Omental fat pad (tissue), 4 donors: ENCODE measurements around the gene KDM6A. TPM values are rescaled to one million over a fixed set of nuclear protein-coding genes. Genes with fewer than 3 reads are reported as not detected.

Experiments used
- ATAC-seq: fragments of 150-250 bp; one replicate; pipeline ENCODE4 v1.9.1; 2016; ENCODE audit warnings: mild to moderate bottlenecking, moderate library complexity; ENCODE audit not compliant: low FRiP score
- DNase-seq: peaks from one replicate; pipeline ENCODE4 v3.0.0-alpha.2; 2019; ENCODE audit warnings: low spot score
- total RNA-seq, 4 donors: library from RNA; depleted of rRNA; stranded (reverse); fragments of >200 nt; gene quantifications; one replicate each; pipeline ENCODE4 v1.1.0, GENCODE V29; 2016
- TF ChIP-seq, protein P1 (sequence below), 3 donors: fragments of 450-650 bp; IDR thresholded peaks; one replicate each; pipeline ENCODE4 v1.5.1; 2016 to 2017; ENCODE audit warnings: antibody characterized with exemption in 3 of 3, mild to moderate bottlenecking in 3 of 3, moderate library complexity in 2 of 3

KDM6A gene
- total RNA-seq, 4 donors from 2014 or later = 24.4 to 41.3 (median 29.9) TPM

DNA sequence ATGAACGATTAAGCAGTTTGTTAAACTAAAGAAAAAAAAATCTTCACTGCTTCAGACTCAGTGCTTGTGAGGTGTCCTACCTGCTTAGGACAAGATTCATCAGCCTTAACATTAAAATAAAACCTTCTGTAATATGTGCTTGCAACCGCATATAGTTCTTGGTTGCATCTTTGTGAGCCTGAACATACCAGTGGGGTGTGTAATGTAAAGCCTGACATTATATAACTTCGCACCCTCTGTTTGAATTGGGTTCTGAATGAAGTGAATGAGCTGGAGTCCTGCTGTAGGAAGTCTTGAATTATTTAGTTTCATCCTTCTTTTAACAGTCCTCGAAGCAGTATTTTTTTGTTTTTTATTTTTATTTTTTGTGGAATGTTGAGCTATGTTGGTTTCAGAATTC is 3.1 kb downstream of the KDM6A start:
- no peak for ATAC-seq
- TF ChIP-seq, protein P1, sequence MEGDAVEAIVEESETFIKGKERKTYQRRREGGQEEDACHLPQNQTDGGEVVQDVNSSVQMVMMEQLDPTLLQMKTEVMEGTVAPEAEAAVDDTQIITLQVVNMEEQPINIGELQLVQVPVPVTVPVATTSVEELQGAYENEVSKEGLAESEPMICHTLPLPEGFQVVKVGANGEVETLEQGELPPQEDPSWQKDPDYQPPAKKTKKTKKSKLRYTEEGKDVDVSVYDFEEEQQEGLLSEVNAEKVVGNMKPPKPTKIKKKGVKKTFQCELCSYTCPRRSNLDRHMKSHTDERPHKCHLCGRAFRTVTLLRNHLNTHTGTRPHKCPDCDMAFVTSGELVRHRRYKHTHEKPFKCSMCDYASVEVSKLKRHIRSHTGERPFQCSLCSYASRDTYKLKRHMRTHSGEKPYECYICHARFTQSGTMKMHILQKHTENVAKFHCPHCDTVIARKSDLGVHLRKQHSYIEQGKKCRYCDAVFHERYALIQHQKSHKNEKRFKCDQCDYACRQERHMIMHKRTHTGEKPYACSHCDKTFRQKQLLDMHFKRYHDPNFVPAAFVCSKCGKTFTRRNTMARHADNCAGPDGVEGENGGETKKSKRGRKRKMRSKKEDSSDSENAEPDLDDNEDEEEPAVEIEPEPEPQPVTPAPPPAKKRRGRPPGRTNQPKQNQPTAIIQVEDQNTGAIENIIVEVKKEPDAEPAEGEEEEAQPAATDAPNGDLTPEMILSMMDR (IDR thresholded peaks at IDR 0.05) = no peak
- DNase-seq = no peak

DNA sequence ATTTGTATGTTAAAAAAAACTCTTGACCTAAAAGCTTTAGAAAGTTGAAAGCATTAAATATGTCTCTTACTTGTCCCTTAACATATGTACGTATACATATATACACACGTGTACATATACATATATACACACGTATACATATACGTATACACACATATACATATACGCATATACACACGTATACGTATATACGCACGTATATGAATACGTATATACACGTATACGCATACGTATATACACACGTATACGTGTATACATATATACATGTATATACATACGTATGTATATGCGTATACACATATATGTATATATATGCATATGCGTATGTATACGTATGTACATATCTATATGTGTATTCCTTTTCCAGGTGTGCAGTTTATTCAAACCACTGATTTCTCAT is 3.8 kb downstream of the KDM6A start:
- TF ChIP-seq, protein P1 (IDR thresholded peaks at IDR 0.05) = no peak
- ATAC-seq (no peak), DNase-seq (no peak)

DNA sequence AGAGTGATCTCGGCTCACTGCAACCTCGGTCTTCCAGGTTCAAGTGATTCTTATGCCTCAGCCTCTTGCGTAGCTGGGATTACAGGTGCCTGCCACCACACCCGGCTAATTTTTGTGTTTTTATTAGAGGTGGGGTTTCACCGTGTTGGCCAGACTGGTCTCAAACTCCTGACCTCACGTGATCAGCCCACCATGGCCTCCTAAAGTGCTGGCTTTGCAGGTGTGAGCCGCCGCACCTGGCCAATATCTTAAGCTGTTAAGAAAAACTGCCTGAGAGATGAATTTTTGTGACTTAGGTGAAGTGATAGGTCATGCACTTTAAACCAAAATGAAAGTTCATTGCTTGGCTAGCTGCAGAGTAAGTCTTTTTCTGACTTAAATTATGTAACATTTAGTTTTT is 5.8 kb downstream of the KDM6A start:
- TF ChIP-seq, protein P1 (IDR thresholded peaks at IDR 0.05) = no peak
- DNase-seq = no peak
- ATAC-seq = no peak

DNA sequence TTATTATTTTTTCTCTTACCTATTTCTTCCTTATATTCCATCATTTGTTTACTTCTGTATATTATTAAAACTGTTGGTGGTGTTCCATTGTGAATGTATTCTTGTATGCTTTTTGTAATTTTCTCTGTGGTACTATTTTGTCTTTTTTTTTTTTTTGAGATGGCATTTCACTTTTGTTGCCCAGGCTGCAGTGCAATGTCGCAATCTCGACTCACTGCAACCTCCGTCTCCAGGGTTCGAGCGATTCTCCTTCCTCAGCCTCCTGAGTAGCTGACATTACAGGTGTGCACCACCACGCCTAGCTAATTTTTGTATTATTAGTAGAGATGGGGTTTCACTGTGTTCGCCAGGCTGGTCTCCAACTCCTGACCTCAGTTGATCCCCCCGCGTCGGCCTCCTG is 8.6 kb downstream of the KDM6A start:
- no peak for DNase-seq

DNA sequence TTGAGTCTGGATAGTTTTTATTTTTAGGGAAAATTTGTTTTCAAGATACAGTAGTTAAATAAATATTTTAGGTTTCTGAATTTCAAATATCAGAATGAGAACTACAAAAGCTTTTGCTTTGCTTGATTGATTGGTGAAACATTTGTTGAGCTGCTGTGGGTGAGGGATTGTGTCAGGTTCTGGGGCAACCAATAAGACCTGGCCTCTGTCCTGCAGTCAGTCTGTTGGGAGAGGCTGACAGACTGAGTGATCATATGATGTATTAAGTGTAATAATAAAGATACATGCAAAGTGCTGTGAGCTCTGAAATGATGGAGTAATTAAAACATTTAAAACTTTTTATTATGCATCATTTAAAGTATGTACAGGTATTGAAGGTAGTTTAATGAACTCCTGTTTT is 9.6 kb downstream of the KDM6A start:
- TF ChIP-seq, protein P1 (IDR thresholded peaks at IDR 0.05) = no peak
- ATAC-seq (no peak), DNase-seq (no peak)

More for the DNA sequence above, 8.6 kb downstream of the KDM6A start:
- no peak for ATAC-seq
- TF ChIP-seq, protein P1 (IDR thresholded peaks at IDR 0.05) = no peak

DNA sequence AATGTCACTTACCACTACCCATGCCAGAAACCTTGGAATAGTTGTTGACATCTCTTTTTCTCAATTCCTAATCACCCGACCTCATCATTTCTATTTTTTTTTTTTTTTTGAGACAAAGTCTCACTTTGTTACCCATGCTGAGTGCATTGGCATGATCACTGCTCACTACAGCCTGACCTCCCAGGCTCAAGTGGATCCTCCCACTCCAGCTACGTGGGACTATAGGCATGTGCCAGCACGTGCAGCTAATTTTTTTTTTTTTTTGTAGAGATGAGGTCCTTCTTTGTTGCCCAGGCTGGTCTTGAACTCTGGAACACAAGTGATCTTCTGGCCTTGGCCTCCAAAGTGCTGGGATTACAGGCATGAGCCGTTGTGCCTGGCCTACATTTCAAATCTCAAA is 12.0 kb downstream of the KDM6A start:
- no peak for ATAC-seq
- no peak for DNase-seq
- TF ChIP-seq, protein P1 (IDR thresholded peaks at IDR 0.05) = no peak

DNA sequence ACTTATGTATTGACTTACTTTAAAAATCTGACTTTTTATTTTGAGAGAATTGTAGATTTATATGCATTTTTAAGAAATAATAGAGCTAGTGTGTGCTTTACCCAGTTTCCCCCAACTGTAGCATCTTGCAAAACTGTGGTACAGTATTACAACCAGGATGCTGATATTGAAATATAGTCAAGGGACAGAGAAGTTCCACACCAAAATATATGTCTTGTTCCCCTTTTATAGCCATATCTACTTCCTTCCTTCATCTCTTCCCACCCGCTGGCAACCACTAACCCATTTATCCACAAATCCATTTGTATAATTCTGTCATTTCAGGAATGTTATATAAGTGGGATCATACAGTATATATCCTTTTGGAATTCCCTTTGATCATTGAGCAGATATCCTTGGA is 16.8 kb downstream of the KDM6A start:
- TF ChIP-seq, protein P1 (IDR thresholded peaks at IDR 0.05) = no peak
- DNase-seq = no peak
- ATAC-seq = no peak
